DMS53 treated with DMSO at 0.1 percent for 48 hours (cell line): ENCODE results near the gene IL2RG.

ENCODE experiments used
- DNase-seq: peaks from one replicate; lab custom pipeline; 2025; ENCODE audit not compliant: unreplicated experiment; lab: John Stamatoyannopoulos, UW

Gene IL2RG

DNA sequence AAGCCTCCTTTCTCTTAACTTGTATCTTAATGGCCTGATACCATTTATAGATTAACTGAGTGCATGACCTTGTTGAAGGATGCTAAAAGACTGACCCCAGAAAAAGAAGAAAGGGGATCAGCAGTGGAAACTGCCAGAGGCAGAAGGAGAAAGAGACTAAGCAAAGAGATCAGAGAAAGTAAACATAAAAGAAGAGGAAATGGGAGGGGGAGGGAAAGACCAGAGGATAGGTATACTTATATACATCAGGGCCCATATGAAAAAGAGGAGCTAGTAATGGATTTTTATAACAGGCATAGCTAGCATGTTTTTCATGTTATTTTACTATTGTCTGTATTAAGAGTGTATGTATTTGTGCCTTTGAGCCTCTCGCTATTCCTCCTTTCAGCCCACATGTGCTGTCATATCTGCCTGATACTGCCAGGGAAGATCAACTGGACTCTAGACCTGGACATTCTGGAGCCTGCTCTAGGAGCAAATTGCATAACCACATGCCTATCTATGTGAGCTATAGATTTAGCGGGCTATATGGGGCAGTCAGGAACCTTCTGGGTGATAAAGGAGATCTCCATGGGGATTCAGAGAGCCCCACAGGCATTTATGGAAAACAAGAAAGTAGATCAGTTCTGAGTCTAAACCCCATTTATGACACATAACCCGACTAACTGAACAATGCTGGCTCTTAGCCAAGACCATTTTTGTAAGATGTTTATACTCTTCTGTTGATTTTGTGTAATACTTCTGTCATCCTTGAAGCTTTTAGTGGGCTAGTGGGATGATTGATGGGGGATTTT lies 29.9 kb downstream of the IL2RG start:
- DNase-seq: no peak

DNA sequence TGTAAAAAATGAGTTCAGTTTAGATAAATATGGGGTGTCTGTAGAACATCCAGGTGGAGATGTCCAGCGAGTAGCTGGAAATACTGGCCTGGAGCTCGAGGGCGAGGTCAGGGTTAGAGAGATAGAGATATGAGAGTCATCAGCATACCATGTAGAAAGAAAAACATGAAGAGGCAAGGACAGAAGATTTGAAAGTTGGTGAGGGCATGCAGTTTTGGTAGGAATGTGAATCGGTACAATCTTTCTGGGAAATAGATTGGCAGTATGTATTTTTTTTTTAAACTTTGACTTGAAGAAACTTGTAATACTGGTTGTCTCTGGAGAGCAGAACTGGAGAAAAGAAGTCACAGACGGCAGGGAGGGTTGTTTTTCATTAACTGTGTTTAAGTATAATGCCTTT lies 40.8 kb downstream of the IL2RG start:
- no peak for DNase-seq

DNA sequence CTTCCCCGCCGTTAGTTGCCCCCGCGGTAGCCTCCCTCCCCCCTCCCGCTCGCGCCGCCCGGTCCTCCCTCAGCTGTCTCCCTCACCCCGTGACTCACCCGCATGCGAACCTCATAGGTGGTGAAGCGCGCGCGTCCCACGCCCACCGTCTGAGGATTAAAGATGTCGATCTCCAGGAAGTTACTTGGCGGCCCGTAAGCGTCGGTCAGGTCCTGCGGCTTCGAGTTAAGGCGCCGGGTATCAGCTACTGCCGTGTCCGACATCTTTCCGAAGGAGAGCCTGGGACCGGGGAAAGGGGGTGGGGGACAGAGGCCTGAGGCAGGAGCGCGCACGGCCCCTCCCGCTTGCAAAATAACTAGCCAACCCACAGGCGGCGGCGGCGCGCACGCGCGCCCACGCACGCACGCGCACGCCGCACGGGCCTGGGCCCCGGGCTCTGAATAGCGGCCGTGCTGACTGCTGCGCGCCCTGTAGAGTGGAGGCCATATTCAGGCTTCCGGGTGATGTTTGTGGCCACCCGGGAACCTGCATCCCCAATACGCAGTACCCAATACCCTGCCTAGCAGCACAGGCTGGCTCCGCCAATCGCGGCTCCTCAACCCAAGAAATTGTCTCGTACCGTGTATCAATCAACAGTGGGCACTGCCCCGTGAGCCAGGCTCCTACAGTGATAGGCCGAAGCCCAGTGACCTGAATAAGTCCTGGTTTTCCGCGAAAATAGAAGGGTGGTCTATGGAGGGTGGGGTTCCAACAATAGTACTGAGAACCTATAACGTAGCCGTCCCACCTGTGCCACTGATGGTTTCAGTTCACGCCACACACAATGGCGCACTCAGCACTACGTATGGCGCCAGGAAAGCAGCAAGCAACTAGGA lies 43.1 kb downstream of the IL2RG start, which contains the start of gene SNX12:
Gene SNX12 (minus strand): TSS at position 291 of the 875 bp plus-strand sequence. CDS start 28 bp downstream, at position 263.
- peak; percentile 90 for DNase-seq

DNA sequence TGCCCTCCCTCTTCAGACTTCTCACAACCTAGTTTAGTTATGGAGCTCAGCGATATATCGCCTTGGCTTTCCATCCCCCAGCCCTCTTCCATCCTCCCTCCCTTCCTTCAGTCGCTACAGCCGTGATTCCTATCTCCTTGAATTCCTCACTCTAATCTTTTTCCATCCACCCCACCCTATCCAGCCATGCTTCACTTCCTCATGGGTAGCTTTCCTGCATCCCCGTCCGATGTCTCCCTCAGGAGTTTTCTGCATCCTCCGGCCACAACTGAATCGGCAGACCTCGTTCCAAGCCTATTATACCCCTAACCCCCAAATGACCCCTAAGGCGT lies 43.7 kb downstream of the IL2RG start:
- no peak for DNase-seq

DNA sequence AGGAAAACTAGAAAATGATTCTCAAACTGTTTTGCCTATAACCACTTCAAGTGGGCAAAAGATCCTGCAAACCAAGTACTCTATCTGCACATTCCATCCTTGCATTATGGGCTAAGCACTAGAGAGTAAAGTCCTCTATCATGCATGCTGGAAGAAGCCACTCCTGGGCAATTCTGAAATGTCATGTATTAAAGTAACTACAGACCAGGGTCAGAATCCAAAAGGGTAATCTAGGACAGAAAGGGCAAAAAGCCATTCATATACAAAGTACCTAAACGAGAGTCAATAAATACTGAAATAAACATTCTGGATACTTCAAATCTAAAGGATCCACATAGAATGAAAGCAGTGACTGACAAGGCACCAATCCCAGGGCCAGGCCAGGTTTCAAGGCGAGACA lies 44.3 kb downstream of the IL2RG start:
- DNase-seq: no peak

DNA sequence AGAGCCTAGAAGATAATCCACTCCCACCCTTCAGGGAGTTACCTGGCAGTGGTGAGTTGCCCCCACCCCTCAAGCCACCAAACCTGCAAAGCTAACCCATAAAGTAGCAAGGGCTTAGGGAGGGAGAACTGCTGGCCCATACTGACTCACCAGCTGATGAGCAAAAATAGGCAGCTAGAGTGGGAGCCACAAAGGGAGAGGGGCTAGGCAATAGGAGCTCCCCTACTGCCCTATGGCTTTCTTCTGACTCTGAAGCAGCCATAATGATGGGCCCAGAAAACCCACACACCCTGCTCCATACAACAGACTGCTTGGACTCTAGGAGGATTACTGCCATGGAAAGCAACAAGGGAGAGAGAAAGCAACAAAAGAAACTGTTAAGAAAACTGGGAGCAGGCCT lies 51.2 kb downstream of the IL2RG start:
- DNase-seq: no peak

DNA sequence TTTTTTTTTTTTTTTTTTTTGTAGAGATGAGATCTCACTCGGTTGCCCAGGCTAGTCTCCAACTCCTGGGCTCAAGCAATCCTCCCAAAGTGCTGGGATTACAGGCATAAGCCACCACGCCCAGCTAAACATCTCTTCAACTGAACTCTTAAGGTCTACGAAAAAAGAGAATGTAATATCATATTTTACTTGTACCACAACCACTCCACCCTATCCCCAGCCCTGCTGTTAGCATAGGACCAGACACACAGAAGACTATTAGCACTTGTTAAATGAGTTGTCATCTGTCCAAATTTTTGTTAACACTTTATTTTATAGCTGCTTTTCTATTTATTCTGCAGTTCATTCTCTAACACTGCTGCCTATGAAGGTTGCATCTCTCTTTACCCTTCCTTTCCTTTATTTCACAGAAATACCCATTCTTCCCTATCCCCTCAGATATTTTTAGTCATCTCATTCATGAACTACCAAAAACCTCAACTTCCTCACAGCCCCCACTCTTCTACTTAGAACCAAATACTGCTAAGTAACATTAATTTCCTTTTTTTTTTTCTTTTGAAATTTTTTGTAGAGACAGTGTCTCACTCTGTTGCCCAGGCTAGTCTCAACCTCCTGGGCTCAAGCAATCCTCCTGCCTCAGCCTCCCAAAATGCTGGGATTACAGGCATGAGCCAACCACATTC lies 53.4 kb downstream of the IL2RG start:
- DNase-seq: no peak
